ENCODE measurements around the gene NXNL1.
"Not testable (repeated sequence)": the region's sequence is repeated elsewhere in the genome, so short reads cannot be mapped to it uniquely, and the experiment has no call there.

NXNL1 gene

DNA sequence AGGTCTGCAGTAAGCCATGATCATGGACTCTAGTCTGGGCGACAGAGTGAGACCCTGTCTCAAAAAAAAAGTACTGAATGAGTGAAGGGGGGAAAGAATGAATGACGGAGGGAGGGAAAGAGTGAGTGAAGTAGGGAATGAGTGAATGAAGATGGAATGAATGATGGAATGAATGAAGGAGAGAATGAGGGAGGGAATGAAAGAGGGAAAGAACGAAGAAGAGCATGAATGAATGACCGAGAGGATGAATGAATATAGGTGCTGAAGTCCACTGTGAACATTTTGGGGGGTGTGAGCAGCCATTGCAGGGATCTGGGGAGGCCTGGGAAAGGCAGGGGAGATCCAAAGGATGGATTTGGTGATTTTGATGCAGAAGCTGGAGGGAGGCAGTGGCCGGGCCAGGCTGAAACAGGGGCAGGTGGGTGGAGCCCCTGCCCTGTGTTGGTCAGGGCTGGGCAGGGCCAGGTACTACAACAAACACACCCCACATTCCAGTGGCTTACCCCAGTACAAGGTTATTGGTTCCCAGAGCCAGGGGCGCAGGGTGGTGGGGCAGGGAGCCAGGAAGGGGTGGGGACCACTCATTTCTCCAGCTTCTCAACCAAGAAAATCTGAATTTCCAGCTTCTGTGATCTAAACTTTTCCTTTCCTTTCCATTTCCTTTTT lies 23.9 kb upstream of the NXNL1 start:
- DNase-seq: no peak

- no peak for DNase-seq
Observed at GRCh38 chr19:17483605-17484002, 22.9 kb upstream of the NXNL1 start.

DNA sequence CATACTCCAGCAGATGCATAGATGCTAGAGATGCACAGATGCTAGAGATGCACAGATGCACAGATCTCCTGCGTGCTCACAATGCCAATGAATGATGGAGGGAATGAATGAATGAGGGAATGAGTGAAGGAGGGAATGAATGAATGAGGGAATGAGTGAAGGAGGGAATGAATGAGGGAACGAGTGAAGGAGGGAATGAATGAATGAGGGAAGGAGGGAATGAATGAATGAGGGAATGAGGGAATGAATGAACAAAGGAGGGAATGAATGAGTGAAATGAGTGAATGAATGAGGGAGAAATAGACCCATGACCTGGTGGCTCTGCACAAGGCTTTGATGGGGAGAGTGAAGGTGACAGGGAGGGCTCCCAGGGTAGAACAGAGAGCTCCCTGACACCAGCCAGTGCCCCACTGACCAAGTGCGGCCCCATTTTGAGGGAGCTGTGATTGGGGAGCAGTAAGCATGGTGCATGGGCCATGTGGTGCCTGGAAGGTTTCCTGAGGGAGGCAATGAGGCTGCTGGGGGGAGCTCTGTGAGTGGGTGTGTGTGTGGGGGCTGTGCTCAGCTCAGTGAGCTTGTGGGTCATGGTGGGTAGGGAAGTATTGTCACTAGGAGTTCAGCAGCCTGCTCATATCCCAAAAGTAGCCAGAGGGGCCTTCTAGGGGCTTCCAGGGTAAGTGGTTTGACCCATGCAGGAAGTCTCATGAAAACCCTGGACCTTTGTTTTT lies 22.3 kb upstream of the NXNL1 start:
- no peak for DNase-seq

- DNase-seq: no peak
Observed at GRCh38 chr19:17481986-17482385, 21.3 kb upstream of the NXNL1 start.

DNA sequence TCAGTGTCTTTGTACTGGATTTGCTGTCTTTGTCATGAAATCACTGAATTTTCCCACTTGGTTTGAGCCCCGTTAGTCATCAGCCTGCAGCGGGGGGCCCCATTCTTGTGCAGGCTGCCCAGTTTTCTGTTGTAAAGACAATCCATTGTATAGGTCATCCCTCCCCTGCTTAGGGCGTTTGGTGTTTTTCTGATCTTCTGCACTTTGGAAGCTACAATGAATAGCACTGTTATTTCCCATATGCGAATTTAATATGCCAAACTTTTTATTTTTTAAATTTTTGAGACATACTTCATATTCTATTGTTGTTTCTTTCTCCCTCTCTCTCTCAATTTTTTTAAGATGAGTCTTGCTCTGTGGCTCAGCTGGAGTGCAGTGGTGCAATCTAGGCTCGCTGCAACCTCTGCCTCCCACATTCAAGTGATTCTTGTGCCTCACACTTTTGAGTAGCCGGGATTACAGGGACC lies 18.6 kb upstream of the NXNL1 start:
- no peak for DNase-seq

DNA sequence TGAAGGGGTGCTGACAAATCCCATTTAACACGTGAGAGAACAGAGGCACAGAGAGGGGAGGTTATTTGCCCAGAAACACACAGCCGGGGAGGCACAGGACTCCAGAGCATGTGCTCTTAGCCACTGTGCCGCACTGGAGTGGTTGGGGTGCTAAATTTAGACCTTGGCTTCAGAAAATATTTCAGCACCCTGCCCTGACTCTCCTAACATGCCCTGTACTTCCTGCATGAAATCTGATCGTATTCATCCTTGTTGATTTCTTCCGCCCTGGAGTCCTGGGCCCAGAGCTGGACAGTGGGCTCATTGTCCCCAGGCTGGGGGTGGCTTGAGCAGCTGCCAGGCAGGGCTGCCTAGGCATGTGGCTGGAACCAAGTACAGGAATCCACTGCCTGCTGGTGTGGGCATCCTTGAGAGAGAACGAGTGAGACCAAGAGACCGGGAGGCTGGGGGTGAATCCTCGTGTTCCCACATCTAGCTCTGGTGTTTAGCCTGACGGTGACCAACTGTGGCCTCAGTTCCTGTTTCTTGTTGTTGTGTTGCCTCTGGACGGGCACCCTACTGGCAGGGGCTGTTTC lies 14.9 kb upstream of the NXNL1 start:
- DNase-seq: no peak

DNA sequence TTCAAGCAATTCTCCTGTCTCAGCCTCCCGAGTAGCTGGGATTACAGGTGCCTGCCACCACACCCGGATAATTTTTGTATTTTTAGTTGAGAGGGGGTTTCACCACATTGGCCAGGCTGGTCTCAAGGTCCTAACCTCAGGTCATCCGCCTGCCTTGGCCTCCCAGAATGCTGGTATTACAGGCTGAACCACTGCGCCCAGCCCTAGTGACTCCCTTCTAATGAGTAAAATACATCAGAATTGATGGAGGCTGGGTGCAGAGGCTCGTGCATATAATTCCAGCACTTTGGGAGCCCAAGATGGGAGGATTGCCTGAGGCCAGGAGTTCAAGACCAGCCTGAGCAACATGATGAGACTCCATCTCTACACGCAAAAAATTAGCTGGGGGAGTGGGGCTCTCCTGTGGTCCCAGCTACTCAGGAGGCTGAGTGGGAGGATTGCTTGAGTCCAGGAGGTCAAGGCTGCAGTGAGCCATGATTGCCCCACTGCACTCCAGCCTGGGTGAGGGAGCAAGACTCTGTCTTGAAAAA lies 14.3 kb upstream of the NXNL1 start:
- not testable (repeated sequence) for DNase-seq

- peak; percentile 38 for DNase-seq
Observed at GRCh38 chr19:17473041-17473440, 12.3 kb upstream of the NXNL1 start.

- no peak for DNase-seq
Observed at GRCh38 chr19:17471410-17472125, 10.8 kb upstream of the NXNL1 start.

DNA sequence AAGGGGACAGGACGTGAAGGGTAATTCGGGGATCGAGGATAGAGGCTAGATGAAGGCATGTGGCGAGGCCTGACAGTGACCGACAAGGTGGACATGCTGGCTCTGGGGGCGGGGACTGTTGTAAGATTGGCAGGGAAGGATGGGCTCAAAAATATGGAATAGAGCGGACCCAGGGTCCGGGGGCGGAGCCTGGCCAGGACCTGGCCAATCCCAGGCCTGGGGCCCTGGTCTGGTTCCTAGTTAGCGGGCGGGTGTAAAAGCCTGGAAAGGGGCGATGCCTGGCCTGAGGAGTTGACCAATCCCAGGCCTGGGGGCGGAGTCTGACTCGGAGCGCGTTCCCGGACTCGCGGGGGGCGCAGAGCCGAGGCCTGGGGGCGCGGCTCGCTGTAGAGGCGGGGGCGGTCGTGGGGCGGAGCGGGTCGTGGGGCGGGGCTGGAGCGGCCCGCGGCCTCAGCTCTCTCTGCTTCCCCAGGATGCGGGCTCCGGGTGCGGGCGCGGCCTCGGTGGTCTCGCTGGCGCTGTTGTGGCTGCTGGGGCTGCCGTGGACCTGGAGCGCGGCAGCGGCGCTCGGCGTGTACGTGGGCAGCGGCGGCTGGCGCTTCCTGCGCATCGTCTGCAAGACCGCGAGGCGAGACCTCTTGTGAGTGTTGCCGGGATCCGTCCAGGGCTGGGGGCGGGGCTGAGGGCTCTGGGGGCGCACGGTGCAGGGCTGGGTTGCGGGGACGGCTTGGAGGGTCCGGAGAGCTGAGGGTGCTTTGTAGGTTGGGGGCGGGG lies 9.5 kb upstream of the NXNL1 start, which contains the start of gene SLC27A1:
SLC27A1 (plus strand) TSS at position 457 of the 774 bp plus-strand sequence; CDS start at position 474, 17 bp downstream.
- DNase-seq: peak; percentile 95

- DNase-seq: peak; percentile 96
Observed at GRCh38 chr19:17469481-17470067, 8.8 kb upstream of the NXNL1 start.

DNA sequence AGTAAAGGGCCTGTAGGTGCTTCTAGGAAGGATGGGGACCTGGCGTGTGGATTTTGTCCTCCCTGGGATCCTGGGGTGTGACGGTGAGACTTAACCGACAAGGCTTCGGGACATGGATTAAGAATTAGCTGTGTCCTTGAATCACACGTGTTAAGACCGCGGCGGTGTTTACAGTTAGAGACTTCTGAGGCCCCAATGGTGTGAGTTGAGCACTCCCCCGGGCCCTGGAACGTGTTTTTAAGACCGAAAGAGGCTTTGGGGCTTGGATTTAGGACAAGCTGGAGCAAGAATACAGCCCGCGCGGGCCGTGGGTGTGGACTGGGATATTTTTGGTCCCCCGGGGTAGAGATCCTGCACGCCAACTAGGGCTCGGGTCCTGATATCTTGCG lies 8.4 kb upstream of the NXNL1 start:
- no peak for DNase-seq

GRCh38 chr19:17468302-17469091 lies 7.8 kb upstream of the NXNL1 start:
- DNase-seq: no peak

DNA sequence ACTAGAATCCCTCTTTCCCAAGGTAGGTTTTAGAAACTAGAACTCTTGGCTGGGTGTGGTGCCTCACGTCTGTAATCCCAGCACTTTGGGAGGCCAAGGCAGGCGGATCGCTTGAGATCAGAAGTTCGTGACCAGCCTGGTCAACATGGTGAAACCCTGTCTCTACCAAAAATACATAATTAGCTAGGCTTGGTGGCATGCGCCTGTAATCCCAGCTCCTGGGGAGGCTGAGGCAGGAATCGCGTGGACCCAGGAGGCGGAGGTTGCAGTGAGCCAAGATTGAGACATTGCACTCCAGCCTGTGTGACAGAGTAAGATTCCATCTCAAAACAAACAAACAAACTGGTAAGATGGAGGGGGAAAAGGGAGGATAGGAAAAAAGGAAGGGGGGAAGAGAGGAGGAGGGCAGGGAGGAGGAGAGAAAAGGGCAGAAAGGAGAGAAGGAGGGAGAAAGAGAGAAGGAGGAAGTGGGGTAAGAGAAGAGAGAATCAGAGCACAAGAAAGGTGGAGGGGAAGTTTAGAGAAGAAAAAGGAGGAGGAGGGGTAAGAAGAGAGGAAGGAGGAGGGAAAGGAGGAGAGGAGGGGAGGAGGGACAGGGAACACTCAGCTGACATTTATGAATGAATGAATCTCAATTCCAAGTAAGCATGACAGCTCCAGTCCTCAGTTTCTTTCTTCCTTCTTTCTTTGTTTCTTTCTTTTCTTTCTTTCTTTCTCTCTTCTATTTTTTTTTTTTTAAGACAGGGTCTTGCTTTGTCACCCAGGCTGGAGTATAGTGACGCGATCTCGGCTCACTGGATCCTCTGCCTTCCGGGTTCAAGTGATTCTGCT lies 7.0 kb upstream of the NXNL1 start:
- no peak for DNase-seq

- DNase-seq: no peak
Observed at GRCh38 chr19:17466487-17466850, 5.7 kb upstream of the NXNL1 start.

GRCh38 chr19:17458970-17459369 lies 1.8 kb downstream of the NXNL1 start:
- DNase-seq: no peak

DNA sequence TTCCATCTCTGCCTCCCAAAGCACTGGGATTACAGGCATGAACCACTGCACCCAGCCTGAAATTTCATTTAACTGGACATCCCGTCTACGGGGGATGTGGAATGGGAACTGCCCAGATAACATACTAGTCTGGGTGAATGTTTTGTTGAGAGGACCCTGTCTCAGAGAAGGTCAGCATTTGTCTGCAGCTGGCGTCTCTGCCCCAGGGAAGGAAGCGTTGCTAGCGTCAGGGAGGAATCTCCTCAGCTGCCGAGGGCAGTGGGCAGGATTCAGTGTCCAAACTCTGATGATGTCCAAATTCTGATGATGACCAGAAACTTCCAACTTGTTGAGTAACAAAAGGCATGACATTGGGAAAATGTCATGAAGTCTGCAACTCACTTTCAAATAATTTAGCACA lies 3.1 kb downstream of the NXNL1 start:
- no peak for DNase-seq

GRCh38 chr19:17456127-17456526 lies 4.6 kb downstream of the NXNL1 start:
- no peak for DNase-seq

DNA sequence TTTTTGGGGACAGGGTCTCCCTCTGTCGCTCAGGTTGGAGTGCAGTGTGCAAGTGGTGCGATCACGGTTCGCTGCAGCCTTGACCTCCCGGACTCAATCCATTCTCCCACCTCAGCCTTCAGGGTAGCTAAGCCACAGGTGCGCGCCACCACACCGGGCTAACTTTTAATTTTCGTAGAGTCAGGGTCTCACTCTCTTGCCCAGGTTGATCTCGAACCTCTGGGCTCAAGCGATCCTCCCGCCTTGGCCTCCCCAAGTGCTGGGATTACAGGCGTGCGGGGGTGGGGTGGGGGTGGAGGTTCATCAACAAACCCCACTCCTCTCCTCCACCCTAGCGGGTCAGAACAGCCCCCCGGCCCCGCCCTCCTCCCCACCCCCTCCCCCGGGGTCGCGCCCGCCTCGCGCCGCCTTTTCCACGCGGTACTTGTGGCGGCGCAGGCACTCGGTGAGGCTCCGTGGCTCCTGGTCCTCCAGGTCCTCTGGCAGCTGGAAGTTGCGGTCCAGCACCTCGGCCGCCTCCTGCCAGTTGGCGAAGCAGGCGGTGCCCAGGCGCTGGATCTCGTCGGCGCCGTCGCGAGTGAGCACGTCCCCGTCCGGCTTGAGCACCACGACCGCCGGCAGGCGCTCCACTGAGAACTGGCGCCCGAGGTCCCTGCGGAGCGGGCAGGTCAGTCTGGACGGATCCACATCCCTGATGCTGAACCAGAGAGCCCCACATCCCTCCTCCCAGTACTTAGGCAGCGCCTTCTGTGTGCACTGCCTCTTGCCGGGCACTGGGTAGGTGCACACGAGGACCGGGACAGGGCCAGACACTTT lies 5.2 kb downstream of the NXNL1 start:
- DNase-seq: no peak
